ENCODE data around the gene MDFI.

DNA sequence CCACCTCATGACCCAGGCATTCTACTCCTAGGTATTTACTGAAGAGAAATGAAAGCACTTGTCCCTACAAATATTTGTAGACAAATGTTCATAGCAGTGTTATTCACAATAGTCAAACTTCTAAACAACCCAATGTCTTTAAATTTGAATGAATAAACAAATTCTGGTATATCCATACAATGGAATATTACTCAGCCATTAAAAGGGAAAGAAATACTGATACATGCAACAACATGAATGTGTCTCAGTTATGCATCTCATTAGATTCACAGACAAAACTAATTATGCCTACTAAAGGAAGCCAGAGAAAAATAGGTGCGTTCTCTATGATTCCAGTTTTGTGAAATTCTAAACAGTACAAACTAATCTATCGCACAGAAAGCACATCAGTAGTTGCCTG, 30.7 kb downstream of the MDFI start:
- TF ChIP-seq POLR2A (IDR thresholded peaks at IDR 0.05) = no peak
- TF ChIP-seq, protein P1, sequence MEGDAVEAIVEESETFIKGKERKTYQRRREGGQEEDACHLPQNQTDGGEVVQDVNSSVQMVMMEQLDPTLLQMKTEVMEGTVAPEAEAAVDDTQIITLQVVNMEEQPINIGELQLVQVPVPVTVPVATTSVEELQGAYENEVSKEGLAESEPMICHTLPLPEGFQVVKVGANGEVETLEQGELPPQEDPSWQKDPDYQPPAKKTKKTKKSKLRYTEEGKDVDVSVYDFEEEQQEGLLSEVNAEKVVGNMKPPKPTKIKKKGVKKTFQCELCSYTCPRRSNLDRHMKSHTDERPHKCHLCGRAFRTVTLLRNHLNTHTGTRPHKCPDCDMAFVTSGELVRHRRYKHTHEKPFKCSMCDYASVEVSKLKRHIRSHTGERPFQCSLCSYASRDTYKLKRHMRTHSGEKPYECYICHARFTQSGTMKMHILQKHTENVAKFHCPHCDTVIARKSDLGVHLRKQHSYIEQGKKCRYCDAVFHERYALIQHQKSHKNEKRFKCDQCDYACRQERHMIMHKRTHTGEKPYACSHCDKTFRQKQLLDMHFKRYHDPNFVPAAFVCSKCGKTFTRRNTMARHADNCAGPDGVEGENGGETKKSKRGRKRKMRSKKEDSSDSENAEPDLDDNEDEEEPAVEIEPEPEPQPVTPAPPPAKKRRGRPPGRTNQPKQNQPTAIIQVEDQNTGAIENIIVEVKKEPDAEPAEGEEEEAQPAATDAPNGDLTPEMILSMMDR (IDR thresholded peaks at IDR 0.05) = no peak

Data from body of pancreas (tissue), 4 donors.